GM12892 (cell line): ENCODE results near the gene NDUFB5.

Source experiments
- DNase-seq: peaks from one replicate; pipeline ENCODE4 v3.0.0; 2011; ENCODE audit not compliant: insufficient read length
- FAIRE-seq: peaks from 2 replicates; lab custom pipeline; 2011; peaks lifted over from hg19 to GRCh38; lab: Jason Lieb, UNC
- POLR2A ChIP-seq: IDR thresholded peaks from 2 replicates; pipeline ENCODE4 v1.6.1; 2011; ENCODE audit warnings: low read depth, low read length, control low read depth
- POLR2AphosphoS5 ChIP-seq: IDR thresholded peaks from 2 replicates; pipeline ENCODE4 v1.6.1; 2011; ENCODE audit warnings: low read depth, low read length, control low read depth
- TAF1 ChIP-seq: IDR thresholded peaks from 2 replicates; pipeline ENCODE4 v1.6.1; 2011; ENCODE audit warnings: low read depth, mild to moderate bottlenecking, control low read depth, low read length, borderline replicate concordance

Gene NDUFB5

GRCh38 chr3:179666436-179667035, 61.9 kb downstream of the NDUFB5 start:
- no peak for FAIRE-seq
- no peak for DNase-seq
- TF ChIP-seq POLR2AphosphoS5 (no peak), TAF1 (no peak), POLR2A (no peak)

GRCh38 chr3:179668429-179668828, 63.8 kb downstream of the NDUFB5 start:
- DNase-seq: no peak
- FAIRE-seq: no peak
- no peak for TF ChIP-seq POLR2AphosphoS5
- TF ChIP-seq POLR2A: no peak

- TF ChIP-seq TAF1 (no peak), POLR2AphosphoS5 (no peak), POLR2A (no peak)
- DNase-seq (no peak), FAIRE-seq (no peak)
These were observed 65.7 kb downstream of the NDUFB5 start for GRCh38 chr3:179670311-179670710.

GRCh38 chr3:179671309-179671708, 66.7 kb downstream of the NDUFB5 start:
- FAIRE-seq: no peak
- TF ChIP-seq TAF1 (no peak), POLR2AphosphoS5 (no peak), POLR2A (no peak)
- no peak for DNase-seq

- FAIRE-seq: no peak
- no peak for DNase-seq
- no peak for TF ChIP-seq TAF1
- TF ChIP-seq POLR2A: no peak
- TF ChIP-seq POLR2AphosphoS5: no peak
These were observed 67.2 kb downstream of the NDUFB5 start for GRCh38 chr3:179671747-179672242.

GRCh38 chr3:179672918-179673317, 68.3 kb downstream of the NDUFB5 start:
- TF ChIP-seq TAF1 (no peak), POLR2AphosphoS5 (no peak)
- no peak for DNase-seq
- FAIRE-seq: no peak

- DNase-seq (no peak), FAIRE-seq (no peak)
- no peak for TF ChIP-seq POLR2AphosphoS5
- no peak for TF ChIP-seq TAF1
- TF ChIP-seq POLR2A: no peak
These were observed 68.9 kb downstream of the NDUFB5 start for GRCh38 chr3:179673523-179673922.

GRCh38 chr3:179676081-179676480, 71.5 kb downstream of the NDUFB5 start:
- DNase-seq: no peak
- TF ChIP-seq TAF1 (no peak), POLR2AphosphoS5 (no peak), POLR2A (no peak)

More at GRCh38 chr3:179676081-179676480, 71.5 kb downstream of the NDUFB5 start:
- no peak for FAIRE-seq
